Spleen (tissue), 7 donors: Measurements from ENCODE around the gene AGFG1.

Experiments used
- CTCF ChIP-seq, 11 experiments: fragments of 200-600 bp in 7 of 11; fragments of 450-650 bp in 4 of 11; sonication (generic) in 4 of 11; IDR thresholded peaks in 8 of 11; conservative IDR thresholded peaks in 3 of 11; 1 replicate in 7 of 11; 2 replicates in 4 of 11; pipeline versions ENCODE4 v1.4.0 to v1.8.0; 2016 to 2021; ENCODE audit warnings: antibody characterized with exemption in 11 of 11, inconsistent platforms in 4 of 11, mild to moderate bottlenecking in 1 of 11
- POLR2A ChIP-seq, 3 donors: fragments of 450-650 bp; IDR thresholded peaks; one replicate each; pipeline ENCODE4 v1.5.1; 2017; ENCODE audit warnings: antibody characterized with exemption in 3 of 3, mild to moderate bottlenecking in 1 of 3
- POLR2AphosphoS5 ChIP-seq, 3 donors: sonication (generic); formaldehyde crosslinking; IDR thresholded peaks; one replicate each; pipeline ENCODE4 v1.5.1; 2017; ENCODE audit warnings: antibody characterized with exemption in 3 of 3
- donor health status: DM: no; HTN: no; CAD: no; lungs with moderate emphysema.
- donor health status: DM: no; HTN: no; CAD: no.
- donor health status: DM: no; HTN: no; CAD: no.

GRCh38 chr2:227451655-227451992 lies 20.3 kb upstream of the AGFG1 start:
- no peak for TF ChIP-seq POLR2AphosphoS5 (IDR thresholded peaks at IDR 0.05)
- TF ChIP-seq POLR2A (IDR thresholded peaks at IDR 0.05) = no peak
- no peak for TF ChIP-seq CTCF (IDR thresholded peaks at IDR 0.05 in 8 of 11, conservative IDR thresholded peaks at IDR 0.05 in 3 of 11)
